Measurements from ENCODE around the gene RIMBP2.

- TF ChIP-seq, protein P1, sequence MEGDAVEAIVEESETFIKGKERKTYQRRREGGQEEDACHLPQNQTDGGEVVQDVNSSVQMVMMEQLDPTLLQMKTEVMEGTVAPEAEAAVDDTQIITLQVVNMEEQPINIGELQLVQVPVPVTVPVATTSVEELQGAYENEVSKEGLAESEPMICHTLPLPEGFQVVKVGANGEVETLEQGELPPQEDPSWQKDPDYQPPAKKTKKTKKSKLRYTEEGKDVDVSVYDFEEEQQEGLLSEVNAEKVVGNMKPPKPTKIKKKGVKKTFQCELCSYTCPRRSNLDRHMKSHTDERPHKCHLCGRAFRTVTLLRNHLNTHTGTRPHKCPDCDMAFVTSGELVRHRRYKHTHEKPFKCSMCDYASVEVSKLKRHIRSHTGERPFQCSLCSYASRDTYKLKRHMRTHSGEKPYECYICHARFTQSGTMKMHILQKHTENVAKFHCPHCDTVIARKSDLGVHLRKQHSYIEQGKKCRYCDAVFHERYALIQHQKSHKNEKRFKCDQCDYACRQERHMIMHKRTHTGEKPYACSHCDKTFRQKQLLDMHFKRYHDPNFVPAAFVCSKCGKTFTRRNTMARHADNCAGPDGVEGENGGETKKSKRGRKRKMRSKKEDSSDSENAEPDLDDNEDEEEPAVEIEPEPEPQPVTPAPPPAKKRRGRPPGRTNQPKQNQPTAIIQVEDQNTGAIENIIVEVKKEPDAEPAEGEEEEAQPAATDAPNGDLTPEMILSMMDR (conservative IDR thresholded peaks at IDR 0.05; ENCODE audit: low read depth, low read length), result no peak
- no peak for TF ChIP-seq EZH2 (IDR thresholded peaks at IDR 0.05; ENCODE audit: borderline replicate concordance, low read depth, low read length, poor library complexity, severe bottlenecking)
Measured at GRCh38 chr12:130642856-130643255, 73.2 kb downstream of the RIMBP2 start.
